Measurements from ENCODE around the gene CCND2. TPM values are rescaled to one million over a fixed set of nuclear protein-coding genes. Genes with fewer than 3 reads are reported as not detected.
A peak's percentile ranks its signal among the peaks of the same experiment; 100 is the strongest.

The CCND2 gene
- total RNA-seq, 4 donors from 2014 or later: 46.4 to 88.8 (median 55.5) TPM

DNA sequence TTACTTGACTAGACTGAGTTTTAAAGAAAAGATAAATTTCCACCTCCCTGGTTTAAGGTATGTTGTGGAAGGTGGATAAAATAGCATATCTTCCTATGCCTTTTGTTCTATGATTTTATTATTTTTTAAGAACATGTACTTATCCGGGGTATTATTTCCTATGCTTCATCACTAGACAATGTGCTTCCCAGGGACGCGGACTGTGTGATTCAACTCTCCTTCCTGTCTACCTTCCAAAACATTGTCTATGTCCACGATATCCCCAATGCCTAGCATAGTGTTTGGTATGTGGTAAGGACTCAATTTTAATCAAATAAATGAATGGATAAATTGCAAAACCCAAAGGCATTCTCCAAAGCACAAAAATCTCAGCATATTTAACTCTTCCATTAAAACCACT, 8.3 kb upstream of the CCND2 start:
- H3K4me1 ChIP-seq: peaks cover 20% of the 10 kb centered on the region
- TF ChIP-seq CTCF (IDR thresholded peaks at IDR 0.05) (no peak), EP300 (IDR thresholded peaks at IDR 0.05) (no peak), POLR2A (IDR thresholded peaks at IDR 0.05) (no peak), POLR2AphosphoS5 (IDR thresholded peaks at IDR 0.05) (no peak)
- WGBS: 77% methylated on average over 4 of the region's 4 CpGs
- H3K27me3 ChIP-seq: peaks cover 57% of the 10 kb centered on the region
- H3K4me3 ChIP-seq: no peak overlapping the region
- no peaks in the 10 kb centered on the region for H3K36me3 ChIP-seq
- no peak for DNase-seq (ENCODE audit: low spot score in 2 of 2)
- no peak overlapping the region for H3K27ac ChIP-seq
- H3K9me3 ChIP-seq: no peaks in the 10 kb centered on the region

GRCh38 chr12:4266990-4267389, 6.6 kb upstream of the CCND2 start:
- no peak for DNase-seq (ENCODE audit: low spot score in 2 of 2)
- Histone ChIP-seq H3K36me3 (no peaks in the 10 kb centered on the region), H3K27ac (no peak overlapping the region), H3K4me3 (no peak overlapping the region), H3K9me3 (no peaks in the 10 kb centered on the region), H3K27me3 (peaks cover 69% of the 10 kb centered on the region), H3K4me1 (peaks cover 36% of the 10 kb centered on the region)
- WGBS: 78% methylated on average over 2 of the region's 2 CpGs
- TF ChIP-seq EP300 (IDR thresholded peaks at IDR 0.05): no peak
- no peak for TF ChIP-seq POLR2AphosphoS5 (IDR thresholded peaks at IDR 0.05)
- no peak for TF ChIP-seq CTCF (IDR thresholded peaks at IDR 0.05)
- no peak for TF ChIP-seq POLR2A (IDR thresholded peaks at IDR 0.05)

GRCh38 chr12:4267704-4268328, 5.7 kb upstream of the CCND2 start:
- WGBS: 69% methylated on average over 2 of the region's 2 CpGs
- TF ChIP-seq POLR2A (IDR thresholded peaks at IDR 0.05) (no peak), CTCF (IDR thresholded peaks at IDR 0.05) (no peak), EP300 (IDR thresholded peaks at IDR 0.05) (no peak), POLR2AphosphoS5 (IDR thresholded peaks at IDR 0.05) (no peak)
- Histone ChIP-seq H3K4me3 (no peak overlapping the region), H3K36me3 (no peaks in the 10 kb centered on the region), H3K9me3 (no peaks in the 10 kb centered on the region), H3K4me1 (peaks cover 45% of the 10 kb centered on the region), H3K27me3 (peaks cover 77% of the 10 kb centered on the region), H3K27ac (no peak overlapping the region)
- DNase-seq (ENCODE audit: low spot score in 2 of 2): no peak

- H3K9me3 ChIP-seq: no peaks in the 10 kb centered on the region
- H3K36me3 ChIP-seq: no peaks in the 10 kb centered on the region
- H3K27me3 ChIP-seq: peaks cover 84% of the 10 kb centered on the region
- DNase-seq (ENCODE audit: low spot score in 2 of 2): no peak
- WGBS: 4% methylated on average over 26 of the region's 26 CpGs
- TF ChIP-seq POLR2AphosphoS5 (IDR thresholded peaks at IDR 0.05): no peak
- TF ChIP-seq CTCF (IDR thresholded peaks at IDR 0.05): no peak
- no peak for TF ChIP-seq EP300 (IDR thresholded peaks at IDR 0.05)
- no peak for TF ChIP-seq POLR2A (IDR thresholded peaks at IDR 0.05)
- peaks cover 52% of the 10 kb centered on the region for H3K4me1 ChIP-seq
- peak overlapping the region; percentile 80 for H3K4me3 ChIP-seq
- peak overlapping the region; percentile 90 for H3K27ac ChIP-seq
Measured at GRCh38 chr12:4268329-4269181, 5.0 kb upstream of the CCND2 start.
